K562 (cell line): ENCODE results near the gene E2F1. TPM values are rescaled to one million over a fixed set of nuclear protein-coding genes. Genes with fewer than 3 reads are reported as not detected.
A peak's percentile ranks its signal among the peaks of the same experiment; 100 is the strongest.
"Not testable (repeated sequence)": the region's sequence is repeated elsewhere in the genome, so short reads cannot be mapped to it uniquely, and the experiment has no call there.

Experiments
- ATAC-seq: fragments of 200-7000 bp; cut with Tn5 transposase; 3 replicates; pipeline ENCODE4 v1.9.1; 2020; ENCODE audit warnings: moderate library complexity
- BruUV-seq: library from RNA; stranded (reverse); fragments of 400-500 nt; replicated peaks from 2 replicates; lab custom pipeline; 2021; lab: Mats Ljungman, UMichigan
- CTCF ChIA-PET: fragments of 300-600 bp; formaldehyde crosslinking; extraction: SDS; loops from one replicate; lab custom pipeline; 2021; ENCODE audit warnings: low intra/inter-chr PET ratio; lab: Yijun Ruan, JAX
- POLR2A ChIA-PET: fragments of 300-600, 350-650 bp; sonication (Branson Sonifier 250); formaldehyde crosslinking; extraction: SDS; loops from one replicate; lab custom pipeline; 2021; ENCODE audit warnings: antibody characterized with exemption, inconsistent platforms; lab: Yijun Ruan, JAX
- DNase-seq, 4 experiments: peaks; one replicate each; pipeline versions ENCODE4 v3.0.0 to v3.0.0-alpha.2; 2011 to 2018; ENCODE audit warnings: low spot score in 3 of 4, mixed read lengths in 3 of 4; ENCODE audit errors: extremely low read depth in 1 of 4
- FAIRE-seq: peaks from 2 replicates; lab custom pipeline; 2011; peaks lifted over from hg19 to GRCh38; lab: Jason Lieb, UNC
- H2AFZ ChIP-seq: 2 replicates; pipeline ENCODE4 v1.6.0; 2011; ENCODE audit warnings: low read depth, low read length, control low read depth, inconsistent platforms
- H3K27ac ChIP-seq: fragments of 200-600 bp; 3 replicates; pipeline ENCODE4 v1.8.0; 2011; ENCODE audit warnings: low read depth, mild to moderate bottlenecking, control low read depth, inconsistent platforms, low read length, moderate library complexity, mixed read lengths; ENCODE audit errors: extremely low read depth
- H3K27me3 ChIP-seq, 2 experiments: fragments of 300-600 bp in 1 of 2; 2 replicates in 1 of 2; 3 replicates in 1 of 2; pipeline versions ENCODE4 v1.6.0 to v1.8.0; 2011; ENCODE audit warnings: inconsistent platforms in 2 of 2, low read length in 2 of 2, mild to moderate bottlenecking in 1 of 2, mixed read lengths in 1 of 2, moderate library complexity in 1 of 2; ENCODE audit not compliant: control insufficient read depth in 2 of 2, insufficient read depth in 2 of 2
- H3K36me3 ChIP-seq: fragments of 300-600 bp; 3 replicates; pipeline ENCODE4 v1.8.0; 2011; ENCODE audit warnings: mild to moderate bottlenecking, low read length, inconsistent platforms; ENCODE audit not compliant: control insufficient read depth, insufficient read depth
- H3K4me1 ChIP-seq, 2 experiments: fragments of 200-600 bp in 1 of 2; replicated peaks in 1 of 2; 2 replicates in 1 of 2; 3 replicates in 1 of 2; pipeline versions ENCODE4 v1.5.1 to v1.8.0; 2011; ENCODE audit warnings: inconsistent platforms in 2 of 2, low read length in 2 of 2, mild to moderate bottlenecking in 1 of 2, mixed read lengths in 1 of 2, moderate library complexity in 1 of 2; ENCODE audit not compliant: control insufficient read depth in 2 of 2, insufficient read depth in 2 of 2
- H3K4me2 ChIP-seq: 2 replicates; pipeline ENCODE4 v1.6.1; 2011; ENCODE audit warnings: low read length, control low read depth, inconsistent platforms, mixed read lengths; ENCODE audit not compliant: insufficient read depth
- H3K4me3 ChIP-seq: fragments of 200-600 bp; sonication (generic), shearing (Covaris generic); 2 replicates; pipeline ENCODE4 v1.5.1; 2016; ENCODE audit warnings: control low read depth, inconsistent platforms
- H3K79me2 ChIP-seq: fragments of 200-600 bp; 3 replicates; pipeline ENCODE4 v1.8.0; 2011; ENCODE audit warnings: low read length, inconsistent platforms; ENCODE audit not compliant: control insufficient read depth, insufficient read depth
- H3K9ac ChIP-seq, 2 experiments: 2 replicates each; pipeline versions ENCODE4 v1.6.0 to v1.6.1; 2011; ENCODE audit warnings: low read depth in 2 of 2, low read length in 2 of 2, control low read depth in 1 of 2, inconsistent platforms in 1 of 2, mild to moderate bottlenecking in 1 of 2, mixed read lengths in 1 of 2; ENCODE audit not compliant: insufficient read depth in 1 of 2
- H3K9me1 ChIP-seq: one replicate; pipeline ENCODE4 v1.6.0; 2011; ENCODE audit warnings: inconsistent platforms, mild to moderate bottlenecking, low read length, moderate library complexity; ENCODE audit not compliant: control insufficient read depth, insufficient read depth
- H3K9me3 ChIP-seq: replicated peaks from 2 replicates; pipeline ENCODE4 v1.5.1; 2011; ENCODE audit warnings: low read depth, low read length, inconsistent platforms; ENCODE audit not compliant: control insufficient read depth, insufficient read depth
- H4K20me1 ChIP-seq: replicated peaks from 2 replicates; pipeline ENCODE4 v1.6.1; 2011; ENCODE audit warnings: low read length, inconsistent platforms, mixed read lengths; ENCODE audit not compliant: control insufficient read depth, insufficient read depth
- EHMT2 ChIP-seq: fragments of 450-650 bp; IDR thresholded peaks from 2 replicates; pipeline ENCODE4 v1.6.1; 2018; ENCODE audit warnings: antibody characterized with exemption
- MIER1 ChIP-seq: fragments of 450-650 bp; IDR thresholded peaks from 2 replicates; pipeline ENCODE4 v1.6.1; 2016; ENCODE audit warnings: antibody characterized with exemption, mild to moderate bottlenecking, low read depth
- REST ChIP-seq, 2 experiments: fragments of 450-650 bp; formaldehyde crosslinking in 1 of 2; IDR thresholded peaks; 2 replicates each; pipeline versions ENCODE4 v1.4.0 to v1.6.1; 2014 to 2020; ENCODE audit warnings: mild to moderate bottlenecking in 2 of 2, borderline replicate concordance in 1 of 2, low read depth in 1 of 2
- WGBS: fragments of 100-300 bp; shearing (Covaris generic); methylation state at CpG from one replicate; pipeline ENCODE4 v1.1.6; 2016; ENCODE audit warnings: low coverage, mixed read lengths; ENCODE audit not compliant: insufficient coverage; ENCODE audit errors: missing lambda C conversion rate; 5-methylcytosine and 5-hydroxymethylcytosine counted together
- in situ Hi-C: fragments of 300-500 bp; cut with MboI; formaldehyde crosslinking; loops from 4 replicates; pipeline ENCODE4 v1.15.0; 2018; ENCODE audit warnings: inconsistent platforms, mixed read lengths
- intact Hi-C: fragments of 100-400 bp; cut with micrococcal nuclease; formaldehyde crosslinking; loops from 2 replicates; pipeline ENCODE4 v1.14.2; 2022
- polyA plus RNA-seq, 8 experiments: library from polyadenylated mRNA; depleted of rRNA in 4 of 8; stranded (reverse) in 5 of 8; unstranded in 3 of 8; fragments of >200 nt; fragmentation: Nextera tagmentation in 2 of 8; fragmentation: Illumina TruSeq in 1 of 8; extraction: Ambion mirVana in 2 of 8; extraction: Trizol in 1 of 8; gene quantifications; 2 replicates each; pipeline versions ENCODE4 v1.2.1 to v1.2.3, GENCODE V29; 2011 to 2014; ENCODE audit warnings: inconsistent platforms in 1 of 8, missing spikeins in 1 of 8
- total RNA-seq, 7 experiments: library from RNA; depleted of rRNA in 6 of 7; stranded (reverse); fragments of >200 nt in 6 of 7; fragmentation: Illumina TruSeq in 2 of 7; extraction: Trizol in 2 of 7; gene quantifications; 2 replicates each; pipeline versions ENCODE4 v1.2.1 to v1.2.3, GENCODE V29; 2011 to 2021; ENCODE audit warnings: low replicate concordance in 1 of 7

Gene E2F1
- total and polyA plus RNA-seq, 9 of the 15 experiments (the other 6 are each of a cell fraction or from before 2014, with no cell fraction given), result 0.14 to 30.6 (median 13.1) TPM

- intact Hi-C loops; H3K27me3 ChIP-seq; H3K79me2 ChIP-seq; H3K9me3 ChIP-seq; H3K9ac ChIP-seq; BruUV-seq; H3K9me1 ChIP-seq; H2AFZ ChIP-seq; H3K4me3 ChIP-seq; in situ Hi-C loops; TF ChIP-seq REST (CRISPR knock-in tag; IDR thresholded peaks at IDR 0.05; ENCODE audit: low read depth): not testable (repeated sequence)
- FAIRE-seq (peak; percentile 6), DNase-seq (peak in 1 of 4 experiments; percentile 17)
- POLR2A ChIA-PET, result interaction anchor here (0.6 to 1.0 kb wide), 3 partner anchors 9 to 79 kb away, joined by 3 to 6 read pairs (median 3); no protein-coding TSS in a partner anchor
- TF ChIP-seq MIER1 (peak; percentile 62; the same call in 1 of the 2 replicates), REST (IDR thresholded peaks at IDR 0.05; ENCODE audit: borderline replicate concordance) (peak; percentile 89), EHMT2 (peak; percentile 57; the same call in 1 of the 2 replicates)
- TF ChIP-seq, all 486 proteins: peak for 3; not testable (repeated sequence) for 483
- peaks cover 20% of the 10 kb centered on the region; the same call in 2 of the 3 replicates for H3K36me3 ChIP-seq
- peaks cover 8 to 27% of the 10 kb centered on the region in 2 experiments; a peak in 3 of 5 replicates for H3K4me1 ChIP-seq
- ATAC-seq, CTCF ChIA-PET, H3K27ac ChIP-seq, H3K4me2 ChIP-seq: not testable (repeated sequence)
- H4K20me1 ChIP-seq, result peaks cover 13% of the 10 kb centered on the region; the same call in 1 of the 2 replicates
- WGBS, result 74% methylated on average over 14 of the region's 14 CpGs
Measured at GRCh38 chr20:33646959-33647602, 39.1 kb downstream of the E2F1 start.
